Smooth muscle cell (in vitro differentiated cells): ENCODE measurements around the gene ZNF649. TPM values are rescaled to one million over a fixed set of nuclear protein-coding genes. Genes with fewer than 3 reads are reported as not detected.

ENCODE experiments used
- DNase-seq: peaks from one replicate; lab custom pipeline; 2025; ENCODE audit not compliant: unreplicated experiment; lab: John Stamatoyannopoulos, UW
- H2AFZ ChIP-seq: fragments of 200-600 bp; sonication (generic); 2 replicates; pipeline ENCODE4 v1.6.0; 2016; ENCODE audit warnings: antibody characterized with exemption, low read depth, mild to moderate bottlenecking
- H3F3A ChIP-seq: fragments of 200-600 bp; sonication (generic); 2 replicates; pipeline ENCODE4 v1.6.0; 2017; ENCODE audit warnings: antibody characterized with exemption, low read depth
- H3K27ac ChIP-seq: fragments of 200-600 bp; sonication (generic); 2 replicates; pipeline ENCODE4 v1.5.1; 2016; ENCODE audit warnings: low read depth, mild to moderate bottlenecking
- H3K27me3 ChIP-seq: fragments of 200-600 bp; sonication (generic); 2 replicates; pipeline ENCODE4 v1.6.1; 2016; ENCODE audit warnings: low read depth, mild to moderate bottlenecking
- H3K36me3 ChIP-seq: fragments of 200-600 bp; sonication (generic); 2 replicates; pipeline ENCODE4 v1.5.1; 2016; ENCODE audit warnings: low read depth
- H3K4me1 ChIP-seq: fragments of 200-600 bp; sonication (generic); 2 replicates; pipeline ENCODE4 v1.5.1; 2016; ENCODE audit warnings: low read depth
- H3K4me2 ChIP-seq: fragments of 200-600 bp; sonication (generic); 2 replicates; pipeline ENCODE4 v1.6.0; 2016; ENCODE audit warnings: mild to moderate bottlenecking
- H3K4me3 ChIP-seq: fragments of 200-600 bp; sonication (generic); 2 replicates; pipeline ENCODE4 v1.5.1; 2016; ENCODE audit warnings: mild to moderate bottlenecking
- H3K79me2 ChIP-seq: fragments of 200-600 bp; sonication (generic); 2 replicates; pipeline ENCODE4 v1.6.0; 2016; ENCODE audit warnings: low read depth, mild to moderate bottlenecking
- H3K9ac ChIP-seq: fragments of 200-600 bp; sonication (generic); 2 replicates; pipeline ENCODE4 v1.6.0; 2016; ENCODE audit warnings: low read depth
- H3K9me3 ChIP-seq: fragments of 200-600 bp; sonication (generic); replicated peaks from 2 replicates; pipeline ENCODE4 v1.5.1; 2016; ENCODE audit warnings: low read depth
- H4K20me1 ChIP-seq: fragments of 200-600 bp; sonication (generic); 2 replicates; pipeline ENCODE4 v1.6.0; 2016; ENCODE audit warnings: low read depth
- WGBS: methylation state at CpG from one replicate; pipeline ENCODE4 v1.1.7; 2016; ENCODE audit warnings: low lambda C conversion rate; 5-methylcytosine and 5-hydroxymethylcytosine counted together
- polyA plus RNA-seq: library from polyadenylated mRNA; unstranded; fragments of >200 nt; fragmentation: Nextera tagmentation; extraction: Ambion mirVana; gene quantifications from 2 replicates; pipeline ENCODE4 v1.2.1, GENCODE V29; 2016
- total RNA-seq: library from RNA; depleted of rRNA; stranded (reverse); fragments of >200 nt; gene quantifications from 2 replicates; pipeline ENCODE4 v1.2.3, GENCODE V29; 2014
- TF ChIP-seq, protein P1 (sequence below): fragments of 200-600 bp; sonication (generic); IDR thresholded peaks from 2 replicates; pipeline ENCODE4 v1.5.1; 2017; ENCODE audit warnings: borderline replicate concordance, mild to moderate bottlenecking, antibody characterized with exemption; ENCODE audit not compliant: insufficient read depth, poor library complexity, severe bottlenecking

ZNF649 gene
- total and polyA plus RNA-seq, 2 experiments from 2014 or later: 3.2 to 8.7 TPM

DNA sequence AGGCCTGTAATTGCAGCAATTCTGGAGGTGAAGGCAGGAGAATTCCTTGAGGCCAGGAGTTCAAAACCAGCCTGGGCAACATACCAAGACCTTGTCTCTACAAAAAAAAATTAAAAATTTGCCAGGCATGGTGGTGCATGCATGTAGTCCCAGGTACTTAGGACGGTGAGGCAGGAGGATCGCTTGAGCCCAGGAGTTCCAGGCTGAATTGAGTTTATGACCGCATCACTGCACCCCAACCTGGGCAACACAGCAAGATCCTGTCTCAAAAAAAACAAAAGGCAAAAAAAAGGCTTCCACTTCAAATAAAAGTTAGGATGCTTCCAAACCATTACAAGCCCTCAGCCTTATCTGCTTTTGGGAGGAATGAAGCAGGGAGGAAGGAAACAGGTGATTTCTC, 22.3 kb downstream of the ZNF649 start:
- Histone ChIP-seq H3F3A (no peaks in the 10 kb centered on the region), H3K4me2 (no peak overlapping the region), H3K9me3 (peaks cover 12% of the 10 kb centered on the region), H2AFZ (no peak overlapping the region), H3K36me3 (peaks cover 39% of the 10 kb centered on the region), H3K27ac (no peak overlapping the region), H3K4me1 (no peaks in the 10 kb centered on the region), H4K20me1 (no peaks in the 10 kb centered on the region), H3K79me2 (peaks cover 3% of the 10 kb centered on the region), H3K9ac (no peak overlapping the region), H3K27me3 (no peaks in the 10 kb centered on the region), H3K4me3 (no peak overlapping the region)
- TF ChIP-seq, protein P1, sequence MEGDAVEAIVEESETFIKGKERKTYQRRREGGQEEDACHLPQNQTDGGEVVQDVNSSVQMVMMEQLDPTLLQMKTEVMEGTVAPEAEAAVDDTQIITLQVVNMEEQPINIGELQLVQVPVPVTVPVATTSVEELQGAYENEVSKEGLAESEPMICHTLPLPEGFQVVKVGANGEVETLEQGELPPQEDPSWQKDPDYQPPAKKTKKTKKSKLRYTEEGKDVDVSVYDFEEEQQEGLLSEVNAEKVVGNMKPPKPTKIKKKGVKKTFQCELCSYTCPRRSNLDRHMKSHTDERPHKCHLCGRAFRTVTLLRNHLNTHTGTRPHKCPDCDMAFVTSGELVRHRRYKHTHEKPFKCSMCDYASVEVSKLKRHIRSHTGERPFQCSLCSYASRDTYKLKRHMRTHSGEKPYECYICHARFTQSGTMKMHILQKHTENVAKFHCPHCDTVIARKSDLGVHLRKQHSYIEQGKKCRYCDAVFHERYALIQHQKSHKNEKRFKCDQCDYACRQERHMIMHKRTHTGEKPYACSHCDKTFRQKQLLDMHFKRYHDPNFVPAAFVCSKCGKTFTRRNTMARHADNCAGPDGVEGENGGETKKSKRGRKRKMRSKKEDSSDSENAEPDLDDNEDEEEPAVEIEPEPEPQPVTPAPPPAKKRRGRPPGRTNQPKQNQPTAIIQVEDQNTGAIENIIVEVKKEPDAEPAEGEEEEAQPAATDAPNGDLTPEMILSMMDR: no peak
- WGBS: 100% methylated on average over 3 of the region's 3 CpGs
- no peak for DNase-seq

DNA sequence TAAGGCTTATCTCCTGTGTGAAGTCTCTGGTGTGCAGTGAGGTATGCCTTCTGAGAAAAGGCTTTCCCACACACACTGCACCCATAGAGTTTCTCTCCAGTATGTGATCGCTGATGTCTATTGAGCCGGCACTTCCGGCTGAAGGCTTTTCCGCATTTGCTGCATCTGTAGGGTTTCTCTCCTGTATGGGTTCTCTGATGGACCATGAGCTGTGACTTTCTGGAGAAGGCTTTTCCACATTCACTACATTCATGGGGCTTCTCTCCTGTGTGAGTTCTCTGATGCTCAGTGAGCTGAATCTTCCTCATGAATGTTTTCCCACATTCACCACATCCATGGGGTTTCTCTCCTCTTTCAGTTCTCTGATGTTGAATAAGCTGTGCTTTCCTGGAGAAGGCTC, 31.7 kb downstream of the ZNF649 start:
- Histone ChIP-seq H3K27me3 (no peaks in the 10 kb centered on the region), H3K9ac (no peak overlapping the region), H3K4me2 (no peak overlapping the region), H3F3A (no peaks in the 10 kb centered on the region), H3K9me3 (peaks cover 69% of the 10 kb centered on the region), H3K27ac (no peak overlapping the region), H3K4me1 (no peaks in the 10 kb centered on the region), H3K36me3 (peaks cover 64% of the 10 kb centered on the region), H3K4me3 (no peak overlapping the region), H4K20me1 (no peaks in the 10 kb centered on the region), H2AFZ (no peak overlapping the region), H3K79me2 (no peaks in the 10 kb centered on the region)
- WGBS: 98% methylated on average over 4 of the region's 4 CpGs
- TF ChIP-seq, protein P1: no peak
- DNase-seq: no peak

DNA sequence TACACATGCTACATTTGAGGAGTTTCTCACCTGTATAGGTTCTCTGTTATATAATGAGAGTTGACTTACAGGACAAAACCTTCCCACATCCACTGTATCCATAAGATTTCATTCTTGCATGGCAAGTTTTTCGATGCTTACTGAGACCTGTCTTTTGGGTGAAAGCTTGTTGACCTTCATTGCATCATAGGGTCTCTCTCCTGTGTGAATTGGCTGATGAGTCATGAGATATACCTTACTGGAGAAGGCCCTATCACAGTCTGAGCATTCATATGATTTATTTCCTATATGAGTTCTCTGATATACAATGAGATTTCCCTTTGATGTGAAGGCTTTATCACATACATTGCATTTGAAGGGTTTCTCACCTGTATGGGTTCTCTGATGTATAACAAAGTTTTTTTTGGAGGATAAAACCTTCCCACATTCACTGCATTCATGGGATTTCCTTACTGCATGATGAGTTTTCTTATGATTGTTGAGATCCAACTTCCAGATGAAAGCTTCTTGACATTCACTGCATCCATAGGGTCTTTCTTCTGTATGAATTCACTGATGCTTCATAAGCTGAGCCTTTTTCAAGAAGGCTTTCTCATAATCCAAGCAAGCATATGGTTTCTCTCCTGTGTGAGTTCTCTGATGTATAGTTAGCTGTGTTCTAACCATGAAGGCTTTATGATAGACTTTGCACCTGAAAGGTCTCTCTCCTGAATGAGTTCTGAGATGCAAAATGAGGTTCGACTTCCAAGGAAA, 42.8 kb downstream of the ZNF649 start:
- 96% methylated on average over 2 of the region's 2 CpGs for WGBS
- H3K27ac ChIP-seq: no peak overlapping the region
- H3K79me2 ChIP-seq: no peaks in the 10 kb centered on the region
- peaks cover 14% of the 10 kb centered on the region for H3K36me3 ChIP-seq
- no peak overlapping the region for H2AFZ ChIP-seq
- no peak overlapping the region for H3K4me3 ChIP-seq
- TF ChIP-seq, protein P1: no peak
- no peaks in the 10 kb centered on the region for H3K27me3 ChIP-seq
- H3K4me2 ChIP-seq: no peak overlapping the region
- no peaks in the 10 kb centered on the region for H3K4me1 ChIP-seq
- no peak overlapping the region for H3K9ac ChIP-seq
- H4K20me1 ChIP-seq: no peaks in the 10 kb centered on the region
- H3K9me3 ChIP-seq: peaks cover 63% of the 10 kb centered on the region
- no peaks in the 10 kb centered on the region for H3F3A ChIP-seq
- no peak for DNase-seq

Other genes with a start within 250 kb of the ZNF649 start
- gene SPACA6, start 211.7 kb downstream of the ZNF649 start, total RNA-seq: 3.3 and 4.1 TPM in 2 replicates
- gene SPACA6, start 211.7 kb downstream of the ZNF649 start, polyA plus RNA-seq: 3.0 and 4.3 TPM in 2 replicates
- 0.90 and 0.94 TPM in 2 replicates for gene HAS1, start 181.0 kb downstream of the ZNF649 start, total RNA-seq
- 1.5 and 1.8 TPM in 2 replicates for gene HAS1, start 181.0 kb downstream of the ZNF649 start, polyA plus RNA-seq
- gene FPR1, start 153.1 kb downstream of the ZNF649 start, total RNA-seq: not detected in 2 replicates
- gene FPR1, start 153.1 kb downstream of the ZNF649 start, polyA plus RNA-seq: not detected in 2 replicates
- 0.13 TPM in 1 of 2 replicates, not detected in the other for gene FPR2, start 143.8 kb downstream of the ZNF649 start, total RNA-seq
- gene FPR2, start 143.8 kb downstream of the ZNF649 start, polyA plus RNA-seq: not detected in 2 replicates
- gene FPR3, start 109.9 kb downstream of the ZNF649 start, total RNA-seq: not detected in 2 replicates
- gene FPR3, start 109.9 kb downstream of the ZNF649 start, polyA plus RNA-seq: not detected in 2 replicates
- 5.8 and 20.3 TPM in 2 replicates for gene ZNF577, start 17.1 kb downstream of the ZNF649 start, total RNA-seq
- gene ZNF577, start 17.1 kb downstream of the ZNF649 start, polyA plus RNA-seq: 4.8 and 6.5 TPM in 2 replicates
- 3.9 and 6.3 TPM in 2 replicates for gene ZNF613, start 22.5 kb upstream of the ZNF649 start, total RNA-seq
- 3.5 and 3.8 TPM in 2 replicates for gene ZNF613, start 22.5 kb upstream of the ZNF649 start, polyA plus RNA-seq
- 3.9 and 5.2 TPM in 2 replicates for gene ZNF350, start 81.8 kb upstream of the ZNF649 start, total RNA-seq
- 3.0 and 3.4 TPM in 2 replicates for gene ZNF350, start 81.8 kb upstream of the ZNF649 start, polyA plus RNA-seq
- 13.2 and 23.6 TPM in 2 replicates for gene ZNF615, start 103.2 kb upstream of the ZNF649 start, total RNA-seq
- 3.5 and 4.5 TPM in 2 replicates for gene ZNF615, start 103.2 kb upstream of the ZNF649 start, polyA plus RNA-seq
- 11.1 and 17.8 TPM in 2 replicates for gene ZNF614, start 123.4 kb upstream of the ZNF649 start, total RNA-seq
- gene ZNF614, start 123.4 kb upstream of the ZNF649 start, polyA plus RNA-seq: 5.9 and 7.9 TPM in 2 replicates
- gene ZNF432, start 143.8 kb upstream of the ZNF649 start, total RNA-seq: 18.3 and 29.9 TPM in 2 replicates
- 4.2 and 6.3 TPM in 2 replicates for gene ZNF432, start 143.8 kb upstream of the ZNF649 start, polyA plus RNA-seq
- gene ZNF841, start 190.7 kb upstream of the ZNF649 start, total RNA-seq: 37.4 and 50.6 TPM in 2 replicates
- 7.8 and 7.9 TPM in 2 replicates for gene ZNF841, start 190.7 kb upstream of the ZNF649 start, polyA plus RNA-seq
- 11.3 and 13.2 TPM in 2 replicates for gene ZNF616, start 234.9 kb upstream of the ZNF649 start, total RNA-seq
- 4.8 and 8.7 TPM in 2 replicates for gene ZNF616, start 234.9 kb upstream of the ZNF649 start, polyA plus RNA-seq